ENCODE measurements around the gene CYP19A1.

DNA sequence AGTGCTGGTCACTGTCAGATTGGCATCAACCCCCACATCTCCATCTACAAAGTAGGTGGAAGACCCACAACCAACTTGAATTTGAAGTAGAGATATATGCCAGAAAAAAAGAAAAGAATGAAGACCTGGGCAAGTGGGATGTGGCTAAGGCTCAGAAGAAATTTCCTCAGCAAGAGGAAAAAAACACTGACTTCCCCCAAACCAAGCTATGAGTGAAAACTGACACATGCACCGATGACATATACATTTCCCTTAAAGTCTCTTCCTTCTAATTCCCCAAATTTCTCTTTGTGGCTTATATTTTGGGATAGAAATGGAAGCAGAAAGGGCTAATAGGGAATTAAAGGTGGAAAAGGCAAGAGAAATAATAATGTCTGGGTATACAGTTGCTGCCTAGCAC lies 59.0 kb downstream of the CYP19A1 start:
- TF ChIP-seq CTCF (IDR thresholded peaks at IDR 0.05; ENCODE audit: poor library complexity): no peak
- TF ChIP-seq EZH2 (IDR thresholded peaks at IDR 0.05; ENCODE audit: borderline replicate concordance): no peak
